ENCODE results near the gene FRRS1. TPM values are rescaled to one million over a fixed set of nuclear protein-coding genes. Genes with fewer than 3 reads are reported as not detected.

The FRRS1 gene
- total and polyA plus RNA-seq, 2 experiments from 2014 or later, result 0.34 to 6.8 TPM

DNA sequence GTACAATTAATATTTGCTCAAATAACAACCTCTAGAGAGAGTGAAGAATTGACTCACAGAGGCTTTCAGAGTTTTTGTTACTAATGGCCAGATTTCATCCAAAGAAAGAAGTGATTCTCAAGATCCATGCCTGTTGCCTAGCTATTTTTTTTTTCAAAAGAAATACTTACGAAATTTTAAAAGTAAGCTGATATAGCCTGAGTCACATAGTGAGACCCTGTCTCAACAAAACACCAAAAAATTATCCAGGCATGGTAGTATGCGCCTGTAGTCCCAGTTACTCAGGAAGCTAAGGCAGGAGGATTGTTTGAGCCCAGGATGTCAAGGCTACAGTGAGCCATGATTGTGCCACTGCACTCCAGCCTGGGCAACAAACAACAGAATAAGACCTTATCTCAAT, 105.9 kb downstream of the FRRS1 start:
- H3K79me2 ChIP-seq (replicated peaks; ENCODE audit: insufficient read depth), result no peaks in the 10 kb centered on the region
- no peaks in the 10 kb centered on the region for H3K36me3 Mint-ChIP-seq (ENCODE audit: low read depth)
- peaks cover 3% of the 10 kb centered on the region; the same call in 1 of the 2 replicates for H3K4me1 ChIP-seq (ENCODE audit: insufficient read depth)
- H3K9me2 ChIP-seq (ENCODE audit: insufficient read depth), result no peaks in the 10 kb centered on the region
- H3K36me3 ChIP-seq (ENCODE audit: insufficient read depth), result no peaks in the 10 kb centered on the region
- H3F3A ChIP-seq (replicated peaks; ENCODE audit: low read depth), result no peaks in the 10 kb centered on the region
- no peaks in the 10 kb centered on the region for H4K20me1 ChIP-seq (replicated peaks; ENCODE audit: insufficient read depth)
- DNase-seq (ENCODE audit: low spot score) (no peak), ATAC-seq (no peak)
- H3K4me3 ChIP-seq, result no peak overlapping the region
- no peaks in the 10 kb centered on the region for H3K27me3 ChIP-seq (ENCODE audit: insufficient read depth)
- H3K27ac Mint-ChIP-seq, result no peak overlapping the region
- no peak overlapping the region for H2AFZ ChIP-seq
- no peaks in the 10 kb centered on the region for H3K9me3 Mint-ChIP-seq
- no peaks in the 10 kb centered on the region for H3K27me3 Mint-ChIP-seq (ENCODE audit: insufficient read depth, low read depth, poor library complexity)
- H3K27ac ChIP-seq (ENCODE audit: low read depth), result no peak overlapping the region
- no peak overlapping the region for H3K4me2 ChIP-seq
- H3K4me3 Mint-ChIP-seq, result no peak overlapping the region
- H3K4me1 Mint-ChIP-seq, result peaks cover 6% of the 10 kb centered on the region; the same call in 2 of the 3 replicates
- TF ChIP-seq, protein P1, sequence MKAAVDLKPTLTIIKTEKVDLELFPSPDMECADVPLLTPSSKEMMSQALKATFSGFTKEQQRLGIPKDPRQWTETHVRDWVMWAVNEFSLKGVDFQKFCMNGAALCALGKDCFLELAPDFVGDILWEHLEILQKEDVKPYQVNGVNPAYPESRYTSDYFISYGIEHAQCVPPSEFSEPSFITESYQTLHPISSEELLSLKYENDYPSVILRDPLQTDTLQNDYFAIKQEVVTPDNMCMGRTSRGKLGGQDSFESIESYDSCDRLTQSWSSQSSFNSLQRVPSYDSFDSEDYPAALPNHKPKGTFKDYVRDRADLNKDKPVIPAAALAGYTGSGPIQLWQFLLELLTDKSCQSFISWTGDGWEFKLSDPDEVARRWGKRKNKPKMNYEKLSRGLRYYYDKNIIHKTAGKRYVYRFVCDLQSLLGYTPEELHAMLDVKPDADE (IDR thresholded peaks at IDR 0.05), result no peak
- TF ChIP-seq, protein P2, sequence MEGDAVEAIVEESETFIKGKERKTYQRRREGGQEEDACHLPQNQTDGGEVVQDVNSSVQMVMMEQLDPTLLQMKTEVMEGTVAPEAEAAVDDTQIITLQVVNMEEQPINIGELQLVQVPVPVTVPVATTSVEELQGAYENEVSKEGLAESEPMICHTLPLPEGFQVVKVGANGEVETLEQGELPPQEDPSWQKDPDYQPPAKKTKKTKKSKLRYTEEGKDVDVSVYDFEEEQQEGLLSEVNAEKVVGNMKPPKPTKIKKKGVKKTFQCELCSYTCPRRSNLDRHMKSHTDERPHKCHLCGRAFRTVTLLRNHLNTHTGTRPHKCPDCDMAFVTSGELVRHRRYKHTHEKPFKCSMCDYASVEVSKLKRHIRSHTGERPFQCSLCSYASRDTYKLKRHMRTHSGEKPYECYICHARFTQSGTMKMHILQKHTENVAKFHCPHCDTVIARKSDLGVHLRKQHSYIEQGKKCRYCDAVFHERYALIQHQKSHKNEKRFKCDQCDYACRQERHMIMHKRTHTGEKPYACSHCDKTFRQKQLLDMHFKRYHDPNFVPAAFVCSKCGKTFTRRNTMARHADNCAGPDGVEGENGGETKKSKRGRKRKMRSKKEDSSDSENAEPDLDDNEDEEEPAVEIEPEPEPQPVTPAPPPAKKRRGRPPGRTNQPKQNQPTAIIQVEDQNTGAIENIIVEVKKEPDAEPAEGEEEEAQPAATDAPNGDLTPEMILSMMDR (conservative IDR thresholded peaks at IDR 0.05; ENCODE audit: low read depth in 2 of 2), result no peak
- TF ChIP-seq EZH2phosphoT487 (IDR thresholded peaks at IDR 0.05; ENCODE audit: unreplicated experiment) (no peak), CREB1 (CRISPR knock-in tag; IDR thresholded peaks at IDR 0.05; ENCODE audit: low read depth) (no peak), EZH2 (IDR thresholded peaks at IDR 0.05; ENCODE audit: low read depth, unreplicated experiment) (no peak), JUNB (IDR thresholded peaks at IDR 0.05; ENCODE audit: unreplicated experiment) (no peak), ZNF331 (CRISPR knock-in tag; IDR thresholded peaks at IDR 0.05; ENCODE audit: low read depth) (no peak), POLR2AphosphoS5 (IDR thresholded peaks at IDR 0.05; ENCODE audit: low read depth) (no peak), NANOG (IDR thresholded peaks at IDR 0.05; ENCODE audit: borderline replicate concordance) (no peak), STAT1 (IDR thresholded peaks at IDR 0.05; ENCODE audit: unreplicated experiment) (no peak), ZNF114 (CRISPR knock-in tag; IDR thresholded peaks at IDR 0.05) (no peak)
- TF ChIP-seq, protein P3, sequence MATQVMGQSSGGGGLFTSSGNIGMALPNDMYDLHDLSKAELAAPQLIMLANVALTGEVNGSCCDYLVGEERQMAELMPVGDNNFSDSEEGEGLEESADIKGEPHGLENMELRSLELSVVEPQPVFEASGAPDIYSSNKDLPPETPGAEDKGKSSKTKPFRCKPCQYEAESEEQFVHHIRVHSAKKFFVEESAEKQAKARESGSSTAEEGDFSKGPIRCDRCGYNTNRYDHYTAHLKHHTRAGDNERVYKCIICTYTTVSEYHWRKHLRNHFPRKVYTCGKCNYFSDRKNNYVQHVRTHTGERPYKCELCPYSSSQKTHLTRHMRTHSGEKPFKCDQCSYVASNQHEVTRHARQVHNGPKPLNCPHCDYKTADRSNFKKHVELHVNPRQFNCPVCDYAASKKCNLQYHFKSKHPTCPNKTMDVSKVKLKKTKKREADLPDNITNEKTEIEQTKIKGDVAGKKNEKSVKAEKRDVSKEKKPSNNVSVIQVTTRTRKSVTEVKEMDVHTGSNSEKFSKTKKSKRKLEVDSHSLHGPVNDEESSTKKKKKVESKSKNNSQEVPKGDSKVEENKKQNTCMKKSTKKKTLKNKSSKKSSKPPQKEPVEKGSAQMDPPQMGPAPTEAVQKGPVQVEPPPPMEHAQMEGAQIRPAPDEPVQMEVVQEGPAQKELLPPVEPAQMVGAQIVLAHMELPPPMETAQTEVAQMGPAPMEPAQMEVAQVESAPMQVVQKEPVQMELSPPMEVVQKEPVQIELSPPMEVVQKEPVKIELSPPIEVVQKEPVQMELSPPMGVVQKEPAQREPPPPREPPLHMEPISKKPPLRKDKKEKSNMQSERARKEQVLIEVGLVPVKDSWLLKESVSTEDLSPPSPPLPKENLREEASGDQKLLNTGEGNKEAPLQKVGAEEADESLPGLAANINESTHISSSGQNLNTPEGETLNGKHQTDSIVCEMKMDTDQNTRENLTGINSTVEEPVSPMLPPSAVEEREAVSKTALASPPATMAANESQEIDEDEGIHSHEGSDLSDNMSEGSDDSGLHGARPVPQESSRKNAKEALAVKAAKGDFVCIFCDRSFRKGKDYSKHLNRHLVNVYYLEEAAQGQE (IDR thresholded peaks at IDR 0.05; ENCODE audit: unreplicated experiment), result no peak
- TF ChIP-seq, protein P4, sequence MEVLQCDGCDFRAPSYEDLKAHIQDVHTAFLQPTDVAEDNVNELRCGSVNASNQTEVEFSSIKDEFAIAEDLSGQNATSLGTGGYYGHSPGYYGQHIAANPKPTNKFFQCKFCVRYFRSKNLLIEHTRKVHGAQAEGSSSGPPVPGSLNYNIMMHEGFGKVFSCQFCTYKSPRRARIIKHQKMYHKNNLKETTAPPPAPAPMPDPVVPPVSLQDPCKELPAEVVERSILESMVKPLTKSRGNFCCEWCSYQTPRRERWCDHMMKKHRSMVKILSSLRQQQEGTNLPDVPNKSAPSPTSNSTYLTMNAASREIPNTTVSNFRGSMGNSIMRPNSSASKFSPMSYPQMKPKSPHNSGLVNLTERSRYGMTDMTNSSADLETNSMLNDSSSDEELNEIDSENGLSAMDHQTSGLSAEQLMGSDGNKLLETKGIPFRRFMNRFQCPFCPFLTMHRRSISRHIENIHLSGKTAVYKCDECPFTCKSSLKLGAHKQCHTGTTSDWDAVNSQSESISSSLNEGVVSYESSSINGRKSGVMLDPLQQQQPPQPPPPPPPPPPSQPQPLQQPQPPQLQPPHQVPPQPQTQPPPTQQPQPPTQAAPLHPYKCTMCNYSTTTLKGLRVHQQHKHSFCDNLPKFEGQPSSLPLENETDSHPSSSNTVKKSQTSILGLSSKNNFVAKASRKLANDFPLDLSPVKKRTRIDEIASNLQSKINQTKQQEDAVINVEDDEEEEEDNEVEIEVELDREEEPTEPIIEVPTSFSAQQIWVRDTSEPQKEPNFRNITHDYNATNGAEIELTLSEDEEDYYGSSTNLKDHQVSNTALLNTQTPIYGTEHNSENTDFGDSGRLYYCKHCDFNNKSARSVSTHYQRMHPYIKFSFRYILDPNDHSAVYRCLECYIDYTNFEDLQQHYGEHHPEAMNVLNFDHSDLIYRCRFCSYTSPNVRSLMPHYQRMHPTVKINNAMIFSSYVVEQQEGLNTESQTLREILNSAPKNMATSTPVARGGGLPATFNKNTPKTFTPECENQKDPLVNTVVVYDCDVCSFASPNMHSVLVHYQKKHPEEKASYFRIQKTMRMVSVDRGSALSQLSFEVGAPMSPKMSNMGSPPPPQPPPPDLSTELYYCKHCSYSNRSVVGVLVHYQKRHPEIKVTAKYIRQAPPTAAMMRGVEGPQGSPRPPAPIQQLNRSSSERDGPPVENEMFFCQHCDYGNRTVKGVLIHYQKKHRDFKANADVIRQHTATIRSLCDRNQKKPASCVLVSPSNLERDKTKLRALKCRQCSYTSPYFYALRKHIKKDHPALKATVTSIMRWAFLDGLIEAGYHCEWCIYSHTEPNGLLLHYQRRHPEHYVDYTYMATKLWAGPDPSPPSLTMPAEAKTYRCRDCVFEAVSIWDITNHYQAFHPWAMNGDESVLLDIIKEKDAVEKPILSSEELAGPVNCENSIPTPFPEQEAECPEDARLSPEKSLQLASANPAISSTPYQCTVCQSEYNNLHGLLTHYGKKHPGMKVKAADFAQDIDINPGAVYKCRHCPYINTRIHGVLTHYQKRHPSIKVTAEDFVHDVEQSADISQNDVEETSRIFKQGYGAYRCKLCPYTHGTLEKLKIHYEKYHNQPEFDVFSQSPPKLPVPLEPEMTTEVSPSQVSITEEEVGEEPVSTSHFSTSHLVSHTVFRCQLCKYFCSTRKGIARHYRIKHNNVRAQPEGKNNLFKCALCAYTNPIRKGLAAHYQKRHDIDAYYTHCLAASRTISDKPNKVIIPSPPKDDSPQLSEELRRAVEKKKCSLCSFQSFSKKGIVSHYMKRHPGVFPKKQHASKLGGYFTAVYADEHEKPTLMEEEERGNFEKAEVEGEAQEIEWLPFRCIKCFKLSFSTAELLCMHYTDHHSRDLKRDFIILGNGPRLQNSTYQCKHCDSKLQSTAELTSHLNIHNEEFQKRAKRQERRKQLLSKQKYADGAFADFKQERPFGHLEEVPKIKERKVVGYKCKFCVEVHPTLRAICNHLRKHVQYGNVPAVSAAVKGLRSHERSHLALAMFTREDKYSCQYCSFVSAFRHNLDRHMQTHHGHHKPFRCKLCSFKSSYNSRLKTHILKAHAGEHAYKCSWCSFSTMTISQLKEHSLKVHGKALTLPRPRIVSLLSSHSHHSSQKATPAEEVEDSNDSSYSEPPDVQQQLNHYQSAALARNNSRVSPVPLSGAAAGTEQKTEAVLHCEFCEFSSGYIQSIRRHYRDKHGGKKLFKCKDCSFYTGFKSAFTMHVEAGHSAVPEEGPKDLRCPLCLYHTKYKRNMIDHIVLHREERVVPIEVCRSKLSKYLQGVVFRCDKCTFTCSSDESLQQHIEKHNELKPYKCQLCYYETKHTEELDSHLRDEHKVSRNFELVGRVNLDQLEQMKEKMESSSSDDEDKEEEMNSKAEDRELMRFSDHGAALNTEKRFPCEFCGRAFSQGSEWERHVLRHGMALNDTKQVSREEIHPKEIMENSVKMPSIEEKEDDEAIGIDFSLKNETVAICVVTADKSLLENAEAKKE (CRISPR knock-in tag; IDR thresholded peaks at IDR 0.05), result no peak
